Tibial artery (tissue), 4 donors: ENCODE results near the gene PRR23E.
A peak's percentile ranks its signal among the peaks of the same experiment; 100 is the strongest.

Experiments
- DNase-seq, 2 donors: peaks; one replicate each; pipeline ENCODE4 v3.0.0-alpha.2; 2019
- H3K27ac ChIP-seq, 2 donors: fragments of 200-600 bp; sonication (generic) in 1 of 2; 1 replicate in 1 of 2; 2 replicates in 1 of 2; pipeline ENCODE4 v1.5.1; 2018 to 2019; ENCODE audit warnings: mild to moderate bottlenecking in 1 of 2
- H3K27me3 ChIP-seq, 2 donors: fragments of 200-600 bp; sonication (generic) in 1 of 2; one replicate each; pipeline versions ENCODE4 v1.5.1 to v1.6.0; 2016 to 2019
- H3K36me3 ChIP-seq, 3 donors: fragments of 200-600 bp; sonication (generic) in 2 of 3; one replicate each; pipeline ENCODE4 v1.5.1; 2016 to 2019; ENCODE audit warnings: mild to moderate bottlenecking in 2 of 3
- H3K4me1 ChIP-seq, 4 donors: fragments of 200-600 bp; sonication (generic) in 2 of 4; 1 replicate in 3 of 4; 2 replicates in 1 of 4; pipeline ENCODE4 v1.5.1; 2016 to 2019
- H3K4me3 ChIP-seq, 2 donors: fragments of 200-600 bp; sonication (generic) in 1 of 2; 1 replicate in 1 of 2; 2 replicates in 1 of 2; pipeline ENCODE4 v1.5.1; 2018 to 2019; ENCODE audit warnings: mild to moderate bottlenecking in 2 of 2
- H3K9me3 ChIP-seq, 3 donors: fragments of 200-600 bp; sonication (generic) in 1 of 3; one replicate each; pipeline ENCODE4 v1.5.1; 2016 to 2019
- CTCF ChIP-seq, 2 experiments: fragments of 200-600 bp in 1 of 2; fragments of 450-650 bp in 1 of 2; IDR thresholded peaks; one replicate each; pipeline ENCODE4 v1.5.1; 2017 to 2019; ENCODE audit warnings: antibody characterized with exemption in 2 of 2, mild to moderate bottlenecking in 1 of 2, moderate library complexity in 1 of 2
- intact Hi-C: fragments of 100-400 bp; cut with DNase I; formaldehyde crosslinking; loops from one replicate; pipeline ENCODE4 v1.15.0; 2023; ENCODE audit warnings: low total_unique reads

The PRR23E gene

DNA sequence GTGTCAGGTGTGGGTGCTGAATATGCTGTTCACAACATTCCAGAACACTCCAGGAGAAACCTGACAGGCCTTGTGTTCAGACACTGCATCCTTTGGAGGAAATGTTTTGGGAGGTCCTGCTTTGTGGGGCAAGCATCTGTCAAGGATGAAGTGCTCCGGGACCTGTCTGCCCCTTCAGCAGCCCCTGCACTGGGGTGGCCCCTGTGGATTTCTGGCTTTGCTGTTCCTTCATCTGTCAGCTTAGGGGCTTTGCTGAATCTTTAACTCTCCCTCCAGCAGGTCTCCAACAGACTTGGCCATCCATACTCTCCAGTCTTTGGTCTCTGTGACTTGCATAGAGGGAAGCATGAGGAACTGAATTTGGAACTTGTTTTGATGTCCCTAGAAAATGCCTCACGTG lies 3.1 kb downstream of the PRR23E start:
- H3K27me3 ChIP-seq, result peaks cover 0 to 16% of the 10 kb centered on the region in 2 donors
- intact Hi-C loops, result no loop called here
- DNase-seq, result no peak
- H3K27ac ChIP-seq, result no peak overlapping the region
- H3K9me3 ChIP-seq, result peaks cover 0 to under 1% (median 0%) of the 10 kb centered on the region in 3 donors
- no peaks in the 10 kb centered on the region for H3K36me3 ChIP-seq
- no peak for TF ChIP-seq CTCF (IDR thresholded peaks at IDR 0.05)
- no peaks in the 10 kb centered on the region for H3K4me1 ChIP-seq
- H3K4me3 ChIP-seq, result no peak overlapping the region

- H3K36me3 ChIP-seq, result no peaks in the 10 kb centered on the region
- no peak overlapping the region for H3K4me3 ChIP-seq
- DNase-seq, result peak in 1 of 2 donors; percentile 61
- TF ChIP-seq CTCF (IDR thresholded peaks at IDR 0.05), result no peak
- intact Hi-C loops, result no loop called here
- peaks cover 0 to 16% of the 10 kb centered on the region in 2 donors for H3K27me3 ChIP-seq
- H3K27ac ChIP-seq, result no peak overlapping the region
- no peaks in the 10 kb centered on the region for H3K9me3 ChIP-seq
- H3K4me1 ChIP-seq, result no peaks in the 10 kb centered on the region
Measured at GRCh38 chr3:127196466-127197299, 3.8 kb downstream of the PRR23E start.

GRCh38 chr3:127197300-127198189 lies 4.6 kb downstream of the PRR23E start:
- no peak overlapping the region for H3K4me3 ChIP-seq
- no peak for TF ChIP-seq CTCF (IDR thresholded peaks at IDR 0.05)
- no peaks in the 10 kb centered on the region for H3K36me3 ChIP-seq
- intact Hi-C loops, result no loop called here
- peaks cover 0 to 16% of the 10 kb centered on the region in 2 donors for H3K27me3 ChIP-seq
- no peaks in the 10 kb centered on the region for H3K4me1 ChIP-seq
- H3K27ac ChIP-seq, result no peak overlapping the region
- peaks cover 0 to 4% (median 0%) of the 10 kb centered on the region in 3 donors for H3K9me3 ChIP-seq
- DNase-seq, result peak in 1 of 2 donors; percentile 3

- intact Hi-C loops, result no loop called here
- peak in 1 of 2 donors; percentile 44 for DNase-seq
- H3K4me3 ChIP-seq, result no peak overlapping the region
- H3K36me3 ChIP-seq, result no peaks in the 10 kb centered on the region
- no peak for TF ChIP-seq CTCF (IDR thresholded peaks at IDR 0.05)
- H3K27ac ChIP-seq, result no peak overlapping the region
- peaks cover 0 to 22% of the 10 kb centered on the region in 2 donors for H3K27me3 ChIP-seq
- no peaks in the 10 kb centered on the region for H3K4me1 ChIP-seq
- peaks cover 0 to 4% (median 0%) of the 10 kb centered on the region in 3 donors for H3K9me3 ChIP-seq
Measured at GRCh38 chr3:127200086-127200691, 7.3 kb downstream of the PRR23E start.

DNA sequence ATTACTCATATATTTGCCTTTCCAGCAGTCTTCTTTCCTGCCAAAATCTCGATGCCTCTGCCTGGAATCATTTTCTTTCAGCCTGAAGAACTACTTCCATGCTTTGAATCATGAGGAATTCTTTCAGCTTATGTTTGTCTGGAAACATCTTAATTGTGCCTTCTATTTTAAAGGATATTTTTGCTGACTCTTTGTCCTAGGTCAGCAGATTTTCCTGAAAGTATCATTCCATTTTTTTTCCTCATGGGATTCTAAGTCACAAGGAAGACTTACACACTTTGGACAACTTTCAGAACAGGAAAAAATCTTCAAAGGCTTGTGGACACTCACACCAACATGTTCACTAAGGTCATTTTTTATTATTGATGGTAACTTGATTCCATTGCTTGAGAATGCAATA lies 10.1 kb downstream of the PRR23E start:
- H3K36me3 ChIP-seq, result no peaks in the 10 kb centered on the region
- no peak overlapping the region for H3K4me3 ChIP-seq
- DNase-seq, result no peak
- H3K27ac ChIP-seq, result no peak overlapping the region
- no peaks in the 10 kb centered on the region for H3K4me1 ChIP-seq
- peaks cover 0 to 4% (median 0%) of the 10 kb centered on the region in 3 donors for H3K9me3 ChIP-seq
- intact Hi-C loops, result no loop called here
- no peak for TF ChIP-seq CTCF (IDR thresholded peaks at IDR 0.05)
- H3K27me3 ChIP-seq, result peaks cover 0 to 31% of the 10 kb centered on the region in 2 donors
